H1 (cell line): ENCODE data around the gene ERN2. TPM values are rescaled to one million over a fixed set of nuclear protein-coding genes. Genes with fewer than 3 reads are reported as not detected.

ENCODE experiments used
- ASH2L ChIP-seq: fragments of 200-600, 300-600 bp; sonication (generic); IDR thresholded peaks from one replicate; pipeline ENCODE4 v1.7.1; 2017; ENCODE audit warnings: low read length
- BACH1 ChIP-seq: IDR thresholded peaks from 2 replicates; pipeline ENCODE4 v1.6.1; 2012; ENCODE audit warnings: low read length, improper control_type of control experiment
- BRCA1 ChIP-seq: IDR thresholded peaks from 2 replicates; pipeline ENCODE4 v1.6.1; 2012; ENCODE audit warnings: low read depth, low read length, improper control_type of control experiment
- CBX8 ChIP-seq: fragments of 300-800, 300-1000 bp; sonication (generic); IDR thresholded peaks from 2 replicates; pipeline ENCODE4 v1.7.1; 2016; ENCODE audit warnings: low read depth, low read length, borderline replicate concordance
- CHD1 ChIP-seq: IDR thresholded peaks from 2 replicates; pipeline ENCODE4 v1.6.1; 2012; ENCODE audit warnings: low read depth, low read length, improper control_type of control experiment
- EGR1 ChIP-seq: IDR thresholded peaks from 2 replicates; pipeline ENCODE4 v1.6.1; 2011; ENCODE audit warnings: low read depth, low read length, borderline replicate concordance
- GABPA ChIP-seq: IDR thresholded peaks from 2 replicates; pipeline ENCODE4 v1.6.1; 2011; ENCODE audit warnings: mild to moderate bottlenecking, low read length, moderate library complexity, borderline replicate concordance; ENCODE audit not compliant: insufficient read depth
- GTF2F1 ChIP-seq: IDR thresholded peaks from 2 replicates; pipeline ENCODE4 v1.6.1; 2012; ENCODE audit warnings: low read depth, low read length, improper control_type of control experiment, borderline replicate concordance
- HDAC2 ChIP-seq, 2 experiments: fragments of 300-600 bp in 1 of 2; sonication (generic) in 1 of 2; IDR thresholded peaks; 2 replicates each; pipeline ENCODE4 v1.6.1; 2011 to 2012; ENCODE audit warnings: low read depth in 2 of 2, low read length in 2 of 2, mild to moderate bottlenecking in 2 of 2, moderate library complexity in 2 of 2, borderline replicate concordance in 1 of 2, inconsistent platforms in 1 of 2
- JUN ChIP-seq: IDR thresholded peaks from 2 replicates; pipeline ENCODE4 v1.6.1; 2011; ENCODE audit warnings: low read depth, mild to moderate bottlenecking, improper control_type of control experiment, low read length
- KDM4A ChIP-seq: IDR thresholded peaks from one replicate; pipeline ENCODE4 v1.7.1; 2012; ENCODE audit warnings: low read depth, mild to moderate bottlenecking, moderate library complexity, low read length, inconsistent platforms; ENCODE audit not compliant: severe bottlenecking
- KDM5A ChIP-seq: fragments of 200-600 bp; IDR thresholded peaks from 2 replicates; pipeline ENCODE4 v1.7.1; 2012; ENCODE audit warnings: mild to moderate bottlenecking, low read length, inconsistent platforms, mixed read lengths
- MAX ChIP-seq: IDR thresholded peaks from 2 replicates; pipeline ENCODE4 v1.6.1; 2012; ENCODE audit warnings: inconsistent platforms
- POLR2A ChIP-seq, 2 experiments: IDR thresholded peaks; 1 replicate in 1 of 2; 2 replicates in 1 of 2; pipeline ENCODE4 v1.6.1; 2011; ENCODE audit warnings: low read depth in 2 of 2, low read length in 2 of 2, mild to moderate bottlenecking in 2 of 2; ENCODE audit errors: control extremely low read depth in 1 of 2
- POLR2AphosphoS5 ChIP-seq: IDR thresholded peaks from 2 replicates; pipeline ENCODE4 v1.6.1; 2011; ENCODE audit warnings: low read depth, low read length
- POU5F1 ChIP-seq: IDR thresholded peaks from 2 replicates; pipeline ENCODE4 v1.6.1; 2011; ENCODE audit warnings: low read depth, mild to moderate bottlenecking, low read length, moderate library complexity
- RAD21 ChIP-seq, 2 experiments: IDR thresholded peaks in 1 of 2; conservative IDR thresholded peaks in 1 of 2; 2 replicates each; pipeline ENCODE4 v1.6.1; 2011; ENCODE audit warnings: low read depth in 2 of 2, low read length in 2 of 2, improper control_type of control experiment in 1 of 2, inconsistent platforms in 1 of 2, mild to moderate bottlenecking in 1 of 2, moderate library complexity in 1 of 2
- SAP30 ChIP-seq: fragments of 300-600 bp; sonication (generic); IDR thresholded peaks from 2 replicates; pipeline ENCODE4 v1.7.1; 2012; ENCODE audit warnings: low read length, moderate library complexity, mild to moderate bottlenecking, inconsistent platforms; ENCODE audit not compliant: insufficient read depth, insufficient replicate concordance
- SIN3A ChIP-seq, 2 experiments: IDR thresholded peaks in 1 of 2; conservative IDR thresholded peaks in 1 of 2; 2 replicates each; pipeline ENCODE4 v1.6.1; 2011 to 2012; ENCODE audit warnings: low read length in 2 of 2, improper control_type of control experiment in 1 of 2, low read depth in 1 of 2, mild to moderate bottlenecking in 1 of 2
- SIRT6 ChIP-seq: IDR thresholded peaks from one replicate; pipeline ENCODE4 v1.7.1; 2012; ENCODE audit warnings: low read length, inconsistent platforms
- SP4 ChIP-seq: IDR thresholded peaks from 2 replicates; pipeline ENCODE4 v1.6.1; 2012; ENCODE audit warnings: low read length, inconsistent platforms
- SRF ChIP-seq: IDR thresholded peaks from 2 replicates; pipeline ENCODE4 v1.6.1; 2011; ENCODE audit warnings: mild to moderate bottlenecking, low read depth, low read length, moderate library complexity
- SUZ12 ChIP-seq: fragments of 200-600 bp; sonication (generic); IDR thresholded peaks from 2 replicates; pipeline ENCODE4 v1.6.1; 2012; ENCODE audit warnings: mild to moderate bottlenecking, inconsistent platforms, low read length, moderate library complexity, mixed read lengths
- TEAD4 ChIP-seq: IDR thresholded peaks from 2 replicates; pipeline ENCODE4 v1.6.1; 2012; ENCODE audit warnings: low read depth, low read length, inconsistent platforms, mixed read lengths
- polyA plus RNA-seq, 7 experiments: library from polyadenylated mRNA; depleted of rRNA in 3 of 7; stranded (reverse) in 5 of 7; unstranded in 2 of 7; fragments of >200 nt in 5 of 7; fragments of 200-250 nt in 2 of 7; gene quantifications; 1 replicate in 5 of 7; 2 replicates in 1 of 7; 4 replicates in 1 of 7; pipeline versions ENCODE4 v1.2.1 to v1.2.3, GENCODE V29; 2011 to 2013; ENCODE audit warnings: missing spikeins in 2 of 7, mixed read lengths in 2 of 7
- total RNA-seq: library from RNA; stranded (reverse); fragmentation: NEBNext Ultra II Directional; extraction: Animal tissue kit (Norgen Biotek cat#: 25700); gene quantifications from 2 replicates; pipeline ENCODE4 v1.2.1, GENCODE V29; 2021

ERN2 gene
- total and polyA plus RNA-seq, 2 of the 8 experiments (the other 6 are each of a cell fraction or from before 2014, with no cell fraction given) = 2.4 to 4.4 TPM

GRCh38 chr16:23640931-23641765, 71.9 kb downstream of the ERN2 start, which contains the start of the genes DCTN5 and PALB2 (continued):
- TF ChIP-seq SAP30 (peak; percentile 96), MAX (peak; percentile 88), CHD1 (no peak; the same call in 1 of the 2 replicates), SUZ12 (no peak), GABPA (peak; percentile 91), HDAC2 (IDR thresholded peaks at IDR 0.05; ENCODE audit: borderline replicate concordance in 1 of 2, low read depth in 2 of 2, low read length in 2 of 2) (no peak; a peak in 1 of 4 replicates), POLR2AphosphoS5 (peak; percentile 67; the same call in 1 of the 2 replicates), ASH2L (peak; percentile 56), BRCA1 (no peak), TEAD4 (no peak), SIRT6 (no peak), POU5F1 (no peak), EGR1 (peak; percentile 35; the same call in 1 of the 2 replicates), JUN (no peak), KDM4A (peak; percentile 61), GTF2F1 (no peak), POLR2A (IDR thresholded peaks at IDR 0.05; ENCODE audit: control extremely low read depth in 1 of 2, low read depth in 2 of 2, low read length in 2 of 2) (peak; percentile 73 to 86), RAD21 (IDR thresholded peaks at IDR 0.05 in 1 of 2, conservative IDR thresholded peaks at IDR 0.05 in 1 of 2; ENCODE audit: low read depth in 2 of 2, low read length in 2 of 2) (no peak), KDM5A (no peak; the same call in 1 of the 2 replicates), SRF (peak; percentile 97), SP4 (no peak), CBX8 (no peak), SIN3A (conservative IDR thresholded peaks at IDR 0.05 in 1 of 2, IDR thresholded peaks at IDR 0.05 in 1 of 2; ENCODE audit: low read depth in 1 of 2, low read length in 2 of 2) (peak; percentile 93 to 96), BACH1 (no peak)
